Breast epithelium (tissue), 3 donors: ENCODE measurements around the gene SCYGR8.

Source experiments
- POLR2A ChIP-seq: fragments of 450-650 bp; IDR thresholded peaks from one replicate; pipeline ENCODE4 v1.6.1; 2016; ENCODE audit warnings: antibody characterized with exemption, mild to moderate bottlenecking, moderate library complexity
- POLR2AphosphoS5 ChIP-seq, 3 donors: sonication (generic); formaldehyde crosslinking; IDR thresholded peaks; one replicate each; pipeline ENCODE4 v1.6.1; 2017; ENCODE audit warnings: antibody characterized with exemption in 3 of 3
- TF ChIP-seq, protein P1 (sequence below), 3 donors: fragments of 450-650 bp; IDR thresholded peaks; one replicate each; pipeline ENCODE4 v1.5.1; 2016 to 2017; ENCODE audit warnings: antibody characterized with exemption in 3 of 3, mild to moderate bottlenecking in 3 of 3, moderate library complexity in 3 of 3

DNA sequence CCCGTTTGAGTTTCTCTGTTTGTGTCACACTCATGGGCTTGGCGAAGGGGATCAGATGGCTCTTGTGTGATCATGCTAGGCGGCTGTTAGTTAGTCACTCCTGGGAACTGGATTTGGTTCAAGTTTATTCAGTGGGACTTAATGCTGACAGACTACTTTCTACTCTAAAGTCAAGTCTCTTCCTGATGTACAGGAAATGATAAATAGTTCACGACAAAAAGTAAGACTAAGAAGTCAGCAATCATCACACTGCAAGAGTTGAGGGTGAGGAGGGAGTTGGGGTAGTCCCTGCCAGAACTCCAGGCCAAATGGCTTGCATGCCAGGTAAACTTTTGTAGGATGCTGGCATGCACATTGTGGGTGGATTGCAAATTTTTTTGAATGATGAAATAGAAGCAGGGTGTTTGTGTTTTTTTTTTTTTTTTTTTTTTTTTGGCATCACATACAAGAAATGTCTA, 42.9 kb downstream of the SCYGR8 start:
- TF ChIP-seq, protein P1, sequence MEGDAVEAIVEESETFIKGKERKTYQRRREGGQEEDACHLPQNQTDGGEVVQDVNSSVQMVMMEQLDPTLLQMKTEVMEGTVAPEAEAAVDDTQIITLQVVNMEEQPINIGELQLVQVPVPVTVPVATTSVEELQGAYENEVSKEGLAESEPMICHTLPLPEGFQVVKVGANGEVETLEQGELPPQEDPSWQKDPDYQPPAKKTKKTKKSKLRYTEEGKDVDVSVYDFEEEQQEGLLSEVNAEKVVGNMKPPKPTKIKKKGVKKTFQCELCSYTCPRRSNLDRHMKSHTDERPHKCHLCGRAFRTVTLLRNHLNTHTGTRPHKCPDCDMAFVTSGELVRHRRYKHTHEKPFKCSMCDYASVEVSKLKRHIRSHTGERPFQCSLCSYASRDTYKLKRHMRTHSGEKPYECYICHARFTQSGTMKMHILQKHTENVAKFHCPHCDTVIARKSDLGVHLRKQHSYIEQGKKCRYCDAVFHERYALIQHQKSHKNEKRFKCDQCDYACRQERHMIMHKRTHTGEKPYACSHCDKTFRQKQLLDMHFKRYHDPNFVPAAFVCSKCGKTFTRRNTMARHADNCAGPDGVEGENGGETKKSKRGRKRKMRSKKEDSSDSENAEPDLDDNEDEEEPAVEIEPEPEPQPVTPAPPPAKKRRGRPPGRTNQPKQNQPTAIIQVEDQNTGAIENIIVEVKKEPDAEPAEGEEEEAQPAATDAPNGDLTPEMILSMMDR (IDR thresholded peaks at IDR 0.05) = no peak
- TF ChIP-seq POLR2A (no peak), POLR2AphosphoS5 (IDR thresholded peaks at IDR 0.05) (no peak)
